ENCODE measurements around the gene CLDN5.

Gene CLDN5

DNA sequence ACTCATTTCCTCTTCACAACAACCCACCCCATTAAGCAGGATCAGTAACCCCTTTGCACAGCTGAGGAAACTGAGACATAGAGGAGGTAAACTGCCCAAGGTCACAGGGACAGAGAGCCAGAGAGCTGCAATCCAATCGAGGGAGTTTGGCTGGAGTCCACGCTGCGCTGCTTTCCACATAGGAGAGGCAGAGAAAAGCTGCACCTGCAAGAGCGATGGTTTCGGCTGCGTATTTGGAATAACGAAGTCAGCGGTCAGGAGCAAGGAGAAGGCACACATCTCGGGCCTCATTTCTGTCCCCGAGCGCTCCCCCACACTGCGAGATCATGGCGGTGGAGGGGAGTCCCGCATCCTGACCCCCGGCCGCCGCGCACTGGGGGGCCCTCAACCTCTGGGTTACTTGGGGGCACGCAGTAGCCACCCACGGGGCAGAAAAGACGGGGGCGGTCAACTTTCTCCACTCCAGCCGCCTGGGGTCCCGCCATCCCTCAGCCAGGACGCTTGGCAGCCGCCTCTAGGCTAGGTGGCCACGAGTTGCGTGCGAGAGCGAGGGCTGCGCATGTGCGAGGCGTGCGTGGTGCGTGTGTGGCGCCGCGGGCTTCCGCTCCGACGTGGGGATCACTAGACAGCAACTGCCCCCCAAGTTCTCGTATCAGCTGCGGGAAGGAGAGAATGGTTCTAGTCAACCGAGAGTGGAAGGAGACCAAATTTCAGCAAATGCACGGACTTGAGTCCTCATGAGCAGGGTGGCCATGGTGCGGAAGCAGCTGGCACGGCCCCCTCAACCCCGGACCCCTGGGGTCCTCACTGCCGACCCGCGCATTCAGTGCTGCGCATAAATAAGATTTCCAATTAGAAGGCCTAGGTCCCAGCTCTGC, 42.3 kb upstream of the CLDN5 start:
- no peak overlapping the region for H2BK15ac ChIP-seq (ENCODE audit: low read length)
- no peak overlapping the region for H3K4me3 ChIP-seq (ENCODE audit: low read length in 2 of 2)
- H3K18ac ChIP-seq (ENCODE audit: low read length): no peak overlapping the region
- H3K4ac ChIP-seq (ENCODE audit: low read length): no peak overlapping the region
- H3K27me3 ChIP-seq (ENCODE audit: control insufficient read depth in 3 of 3, insufficient read depth in 3 of 3, low read depth in 1 of 3, low read length in 3 of 3): peaks cover 0 to 12% (median 0%) of the 10 kb centered on the region in 3 experiments
- H4K91ac ChIP-seq (ENCODE audit: low read depth, low read length, poor library complexity): no peak overlapping the region
- H3K23ac ChIP-seq (ENCODE audit: low read depth, low read length, poor library complexity): peak overlapping the region; percentile 77
- H4K8ac ChIP-seq (ENCODE audit: low read depth, low read length): no peak overlapping the region
- H3K4me2 ChIP-seq (ENCODE audit: insufficient read depth, low read length, poor library complexity, severe bottlenecking): no peak overlapping the region
- no peaks in the 10 kb centered on the region for H3K9me3 ChIP-seq (replicated peaks in 1 of 2; ENCODE audit: control insufficient read depth in 2 of 2, insufficient read depth in 1 of 2, low read depth in 1 of 2, low read length in 2 of 2)
- WGBS, 2 donors (ENCODE audit: extremely low coverage in 2 of 2, insufficient read length in 2 of 2, insufficient replicate concordance in 1 of 2): no CpG with 5 or more reads among the region's 52 CpGs
- no peak overlapping the region for H2BK12ac ChIP-seq (ENCODE audit: low read length)
- peak overlapping the region; percentile 36 for H2AK5ac ChIP-seq (ENCODE audit: low read depth, low read length)
- H3K14ac ChIP-seq (ENCODE audit: low read length): peak overlapping the region; percentile 39
- H3K79me1 ChIP-seq (ENCODE audit: low read depth, low read length): no peaks in the 10 kb centered on the region
- H3K27ac ChIP-seq (replicated peaks; ENCODE audit: low read length): no peak overlapping the region
- no peak overlapping the region for H2AFZ ChIP-seq (ENCODE audit: low read length)
- no peak overlapping the region for H2BK120ac ChIP-seq (ENCODE audit: low read depth, low read length)
- no peak for DNase-seq (ENCODE audit: low spot score)
- peak overlapping the region; percentile 61 for H3K9ac ChIP-seq (ENCODE audit: low read depth, low read length, poor library complexity)
- H3K36me3 ChIP-seq (replicated peaks in 1 of 2; ENCODE audit: control insufficient read depth in 2 of 2, insufficient read depth in 2 of 2, low read length in 2 of 2): no peaks in the 10 kb centered on the region
- no peaks in the 10 kb centered on the region for H3K4me1 ChIP-seq (ENCODE audit: control insufficient read depth in 2 of 2, insufficient read depth in 1 of 2, low read depth in 1 of 2, low read length in 2 of 2)
- no peak overlapping the region for H2BK5ac ChIP-seq (ENCODE audit: low read length)

DNA sequence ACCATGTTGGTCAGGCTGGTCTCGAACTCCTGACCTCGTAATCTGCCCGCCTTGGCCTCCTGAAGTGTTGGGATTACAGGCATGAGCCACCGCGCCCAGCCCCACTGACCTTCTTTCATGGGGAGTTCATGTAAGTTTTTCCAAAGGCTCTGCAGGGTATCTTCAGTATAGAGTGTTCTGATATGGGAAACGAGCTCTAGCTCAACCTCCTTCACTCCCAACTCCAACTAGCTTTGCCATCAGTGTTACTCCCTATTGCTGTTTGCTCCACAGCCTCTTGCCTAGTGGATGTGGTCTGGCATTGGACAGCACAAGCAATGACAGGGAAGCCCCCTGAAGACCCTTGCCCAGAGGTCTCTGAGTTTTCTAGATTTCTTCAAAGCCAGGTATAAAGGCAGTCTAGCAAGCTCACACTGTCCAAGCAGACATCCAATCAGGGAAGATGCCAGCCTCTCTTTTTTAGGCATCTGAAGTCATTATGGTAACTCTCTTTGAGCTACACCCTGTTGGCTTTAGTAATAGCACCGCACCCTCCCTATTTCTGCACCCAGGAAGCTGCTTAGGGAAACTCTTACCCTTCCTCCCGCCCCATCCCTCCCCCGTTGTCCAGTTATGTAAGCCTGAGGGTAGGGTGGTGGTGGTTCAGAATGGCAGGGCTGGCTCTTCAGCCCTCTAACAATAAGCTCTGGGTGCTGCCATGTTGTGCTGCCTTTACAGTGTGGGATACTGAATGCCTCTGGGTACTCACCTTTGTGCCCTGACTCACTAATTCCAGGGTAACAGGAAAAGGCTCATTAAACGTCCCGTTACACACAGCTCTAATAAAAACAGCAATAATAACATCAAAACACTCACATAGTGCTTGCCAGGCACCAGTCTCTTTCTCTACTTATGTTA, 41.4 kb upstream of the CLDN5 start:
- Histone ChIP-seq H3K14ac (ENCODE audit: low read length) (no peak overlapping the region), H3K4me2 (ENCODE audit: insufficient read depth, low read length, poor library complexity, severe bottlenecking) (no peak overlapping the region), H3K36me3 (replicated peaks in 1 of 2; ENCODE audit: control insufficient read depth in 2 of 2, insufficient read depth in 2 of 2, low read length in 2 of 2) (no peaks in the 10 kb centered on the region), H3K4me3 (ENCODE audit: low read length in 2 of 2) (no peak overlapping the region), H4K8ac (ENCODE audit: low read depth, low read length) (no peak overlapping the region), H3K27ac (replicated peaks; ENCODE audit: low read length) (no peak overlapping the region), H2BK12ac (ENCODE audit: low read length) (no peak overlapping the region), H2BK15ac (ENCODE audit: low read length) (no peak overlapping the region), H3K4ac (ENCODE audit: low read length) (no peak overlapping the region), H3K27me3 (ENCODE audit: control insufficient read depth in 3 of 3, insufficient read depth in 3 of 3, low read depth in 1 of 3, low read length in 3 of 3) (peaks cover 0 to 5% (median 0%) of the 10 kb centered on the region in 3 experiments), H3K9ac (ENCODE audit: low read depth, low read length, poor library complexity) (no peak overlapping the region), H3K79me1 (ENCODE audit: low read depth, low read length) (no peaks in the 10 kb centered on the region), H4K91ac (ENCODE audit: low read depth, low read length, poor library complexity) (no peak overlapping the region), H2BK5ac (ENCODE audit: low read length) (no peak overlapping the region), H2AFZ (ENCODE audit: low read length) (no peak overlapping the region), H2BK120ac (ENCODE audit: low read depth, low read length) (no peak overlapping the region), H3K18ac (ENCODE audit: low read length) (no peak overlapping the region), H3K4me1 (ENCODE audit: control insufficient read depth in 2 of 2, insufficient read depth in 1 of 2, low read depth in 1 of 2, low read length in 2 of 2) (no peaks in the 10 kb centered on the region), H3K9me3 (replicated peaks in 1 of 2; ENCODE audit: control insufficient read depth in 2 of 2, insufficient read depth in 1 of 2, low read depth in 1 of 2, low read length in 2 of 2) (no peaks in the 10 kb centered on the region), H2AK5ac (ENCODE audit: low read depth, low read length) (no peak overlapping the region), H3K23ac (ENCODE audit: low read depth, low read length, poor library complexity) (no peak overlapping the region)
- WGBS, 2 donors (ENCODE audit: extremely low coverage in 2 of 2, insufficient read length in 2 of 2, insufficient replicate concordance in 1 of 2): no CpG with 5 or more reads among the region's 11 CpGs
- no peak for DNase-seq (ENCODE audit: low spot score)

DNA sequence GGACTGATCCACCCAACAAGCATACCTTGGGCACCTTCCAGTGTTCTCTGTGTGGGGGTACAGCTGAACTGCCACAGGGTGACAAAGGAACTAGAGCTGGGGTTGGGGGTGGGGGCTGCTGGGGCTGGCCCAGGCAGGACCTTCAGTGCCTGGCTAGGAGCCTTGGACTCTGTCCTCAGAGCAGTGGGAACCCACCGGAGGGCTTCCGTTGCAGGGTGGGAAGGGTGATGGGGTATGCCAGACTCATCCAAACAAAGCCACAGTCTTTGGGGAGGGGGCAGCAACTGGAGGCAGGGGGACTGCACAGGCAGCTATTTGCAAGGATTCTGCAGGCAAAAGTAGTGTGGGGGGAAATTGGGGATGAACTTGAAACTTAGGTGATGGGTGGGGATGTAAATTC, 35.7 kb upstream of the CLDN5 start:
- Histone ChIP-seq H3K14ac (ENCODE audit: low read length) (no peak overlapping the region), H3K18ac (ENCODE audit: low read length) (no peak overlapping the region), H2BK5ac (ENCODE audit: low read length) (no peak overlapping the region), H4K8ac (ENCODE audit: low read depth, low read length) (no peak overlapping the region), H4K91ac (ENCODE audit: low read depth, low read length, poor library complexity) (no peak overlapping the region), H2BK15ac (ENCODE audit: low read length) (no peak overlapping the region), H3K4me2 (ENCODE audit: insufficient read depth, low read length, poor library complexity, severe bottlenecking) (no peak overlapping the region), H2BK120ac (ENCODE audit: low read depth, low read length) (no peak overlapping the region), H3K9ac (ENCODE audit: low read depth, low read length, poor library complexity) (no peak overlapping the region), H3K23ac (ENCODE audit: low read depth, low read length, poor library complexity) (no peak overlapping the region), H2AK5ac (ENCODE audit: low read depth, low read length) (no peak overlapping the region), H3K4me3 (ENCODE audit: low read length in 2 of 2) (no peak overlapping the region), H3K9me3 (replicated peaks in 1 of 2; ENCODE audit: control insufficient read depth in 2 of 2, insufficient read depth in 1 of 2, low read depth in 1 of 2, low read length in 2 of 2) (no peaks in the 10 kb centered on the region), H3K27ac (replicated peaks; ENCODE audit: low read length) (no peak overlapping the region), H3K79me1 (ENCODE audit: low read depth, low read length) (no peaks in the 10 kb centered on the region), H3K36me3 (replicated peaks in 1 of 2; ENCODE audit: control insufficient read depth in 2 of 2, insufficient read depth in 2 of 2, low read length in 2 of 2) (no peaks in the 10 kb centered on the region), H3K4ac (ENCODE audit: low read length) (no peak overlapping the region), H3K4me1 (ENCODE audit: control insufficient read depth in 2 of 2, insufficient read depth in 1 of 2, low read depth in 1 of 2, low read length in 2 of 2) (peaks cover under 1 to 1% of the 10 kb centered on the region in 2 donors), H3K27me3 (ENCODE audit: control insufficient read depth in 3 of 3, insufficient read depth in 3 of 3, low read depth in 1 of 3, low read length in 3 of 3) (no peaks in the 10 kb centered on the region), H2AFZ (ENCODE audit: low read length) (no peak overlapping the region), H2BK12ac (ENCODE audit: low read length) (no peak overlapping the region)
- no peak for DNase-seq (ENCODE audit: low spot score)
- no CpG with 5 or more reads among the region's 2 CpGs for WGBS, 2 donors (ENCODE audit: extremely low coverage in 2 of 2, insufficient read length in 2 of 2, insufficient replicate concordance in 1 of 2)

DNA sequence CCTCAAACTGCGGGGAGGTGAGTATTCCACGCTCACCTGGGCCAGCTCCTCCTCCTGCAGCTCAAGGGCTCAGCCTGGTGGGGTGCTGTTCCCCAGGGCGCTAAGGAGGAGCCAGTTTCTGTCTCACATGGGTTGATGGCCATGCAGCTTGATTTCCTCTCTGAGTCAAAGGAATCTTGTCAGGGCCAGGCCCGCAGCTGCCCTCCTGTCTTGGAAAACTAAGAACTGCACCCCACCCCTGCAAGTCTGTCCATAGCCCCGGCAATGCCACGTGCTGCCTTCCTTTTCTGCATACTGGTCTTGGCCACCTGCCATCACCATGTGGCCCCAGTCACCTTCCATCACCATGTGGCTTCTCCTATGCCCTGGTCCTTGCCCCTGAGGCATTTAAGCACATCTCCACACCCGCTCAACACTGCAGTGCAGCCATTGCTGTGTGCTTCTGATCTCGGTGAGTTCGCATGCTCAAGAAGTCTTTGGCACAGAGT, 35.2 kb upstream of the CLDN5 start:
- Histone ChIP-seq H3K4me3 (ENCODE audit: low read length in 2 of 2) (peak overlapping the region in 1 of 2 donors; percentile 30), H3K4me1 (ENCODE audit: control insufficient read depth in 2 of 2, insufficient read depth in 1 of 2, low read depth in 1 of 2, low read length in 2 of 2) (peaks cover 2 to 5% of the 10 kb centered on the region in 2 donors), H2AK5ac (ENCODE audit: low read depth, low read length) (no peak overlapping the region), H2BK120ac (ENCODE audit: low read depth, low read length) (no peak overlapping the region), H3K36me3 (replicated peaks in 1 of 2; ENCODE audit: control insufficient read depth in 2 of 2, insufficient read depth in 2 of 2, low read length in 2 of 2) (no peaks in the 10 kb centered on the region), H3K4me2 (ENCODE audit: insufficient read depth, low read length, poor library complexity, severe bottlenecking) (no peak overlapping the region), H3K18ac (ENCODE audit: low read length) (no peak overlapping the region), H3K27ac (replicated peaks; ENCODE audit: low read length) (no peak overlapping the region), H3K23ac (ENCODE audit: low read depth, low read length, poor library complexity) (no peak overlapping the region), H3K9ac (ENCODE audit: low read depth, low read length, poor library complexity) (no peak overlapping the region), H2BK12ac (ENCODE audit: low read length) (no peak overlapping the region), H3K9me3 (replicated peaks in 1 of 2; ENCODE audit: control insufficient read depth in 2 of 2, insufficient read depth in 1 of 2, low read depth in 1 of 2, low read length in 2 of 2) (no peaks in the 10 kb centered on the region), H2AFZ (ENCODE audit: low read length) (no peak overlapping the region), H2BK5ac (ENCODE audit: low read length) (no peak overlapping the region), H4K91ac (ENCODE audit: low read depth, low read length, poor library complexity) (no peak overlapping the region), H3K79me1 (ENCODE audit: low read depth, low read length) (no peaks in the 10 kb centered on the region), H3K14ac (ENCODE audit: low read length) (no peak overlapping the region), H4K8ac (ENCODE audit: low read depth, low read length) (no peak overlapping the region), H2BK15ac (ENCODE audit: low read length) (no peak overlapping the region), H3K4ac (ENCODE audit: low read length) (no peak overlapping the region), H3K27me3 (ENCODE audit: control insufficient read depth in 3 of 3, insufficient read depth in 3 of 3, low read depth in 1 of 3, low read length in 3 of 3) (no peaks in the 10 kb centered on the region)
- no peak for DNase-seq (ENCODE audit: low spot score)
- WGBS, 2 donors (ENCODE audit: extremely low coverage in 2 of 2, insufficient read length in 2 of 2, insufficient replicate concordance in 1 of 2): no CpG with 5 or more reads among the region's 9 CpGs
